HCT116 (cell line): Measurements from ENCODE around the gene MCF2L. TPM values are rescaled to one million over a fixed set of nuclear protein-coding genes. Genes with fewer than 3 reads are reported as not detected.

Experiments
- ATAC-seq: fragments of 200-7000 bp; cut with Tn5 transposase; 2 replicates; pipeline ENCODE4 v1.9.1; 2020; ENCODE audit warnings: mild to moderate bottlenecking, moderate library complexity
- BruUV-seq: library from RNA; stranded (reverse); fragments of 400-500 nt; replicated peaks from 2 replicates; lab custom pipeline; 2021; lab: Mats Ljungman, UMichigan
- CTCF ChIA-PET: fragments of 300-600 bp; sonication (Branson Sonifier 250); formaldehyde crosslinking; loops from one replicate; lab custom pipeline; 2021; ENCODE audit warnings: antibody characterized with exemption; lab: Charles Lee
- POLR2A ChIA-PET: fragments of 300-600, 350-600 bp; sonication (Branson Sonifier 250); formaldehyde crosslinking; loops from one replicate; lab custom pipeline; 2021; ENCODE audit warnings: antibody characterized with exemption; lab: Charles Lee
- RAD21 ChIA-PET, 2 experiments: fragments of 300-600 bp; sonication (Branson Sonifier 250); formaldehyde crosslinking; loops; one replicate each; lab custom pipeline; 2023; ENCODE audit warnings: low total read pairs in 2 of 2; ENCODE audit not compliant: uncharacterized antibody in 2 of 2, unreplicated experiment in 2 of 2, low non-redundant PET in 1 of 2; lab: Charles Lee
- DNase-seq: peaks from one replicate; pipeline ENCODE4 v3.0.0-alpha.2; 2010; ENCODE audit warnings: low read depth, low spot score
- H2AFZ ChIP-seq: fragments of 200-600 bp; shearing (Covaris generic), sonication (generic); 2 replicates; pipeline ENCODE4 v1.6.1; 2017; ENCODE audit warnings: low read depth, mixed run types, mixed read lengths, antibody characterized with exemption, low read length; ENCODE audit not compliant: poor library complexity, severe bottlenecking
- H3K27ac ChIP-seq: 2 replicates; pipeline ENCODE4 v1.5.1; 2012; ENCODE audit warnings: low read depth, low read length
- H3K27me3 ChIP-seq: fragments of 200-600 bp; sonication (generic); 2 replicates; pipeline ENCODE4 v1.6.1; 2016; ENCODE audit warnings: mixed run types, low read length, mixed read lengths; ENCODE audit not compliant: insufficient read depth
- H3K36me3 ChIP-seq, 2 experiments: fragments of 200-500 bp in 1 of 2; fragments of 200-600 bp in 1 of 2; sonication (Bioruptor generic) in 1 of 2; sonication (generic) in 1 of 2; 2 replicates each; pipeline versions ENCODE4 v1.5.1 to v1.6.1; 2014 to 2016; ENCODE audit warnings: low read length in 2 of 2, inconsistent platforms in 1 of 2, mixed read lengths in 1 of 2, mixed run types in 1 of 2; ENCODE audit not compliant: insufficient read depth in 2 of 2, control insufficient read depth in 1 of 2
- H3K4me1 ChIP-seq, 2 experiments: fragments of 200-600 bp in 1 of 2; sonication (generic) in 1 of 2; 2 replicates each; pipeline versions ENCODE4 v1.5.1 to v1.6.1; 2012 to 2017; ENCODE audit warnings: low read length in 2 of 2, inconsistent platforms in 1 of 2, mild to moderate bottlenecking in 1 of 2, mixed read lengths in 1 of 2, mixed run types in 1 of 2, moderate library complexity in 1 of 2; ENCODE audit not compliant: insufficient read depth in 2 of 2, control insufficient read depth in 1 of 2
- H3K4me2 ChIP-seq: fragments of 200-600 bp; sonication (generic); 2 replicates; pipeline ENCODE4 v1.6.1; 2017; ENCODE audit warnings: mixed run types, low read length, mixed read lengths
- H3K4me3 ChIP-seq, 2 experiments: fragments of 200-600 bp in 1 of 2; sonication (generic) in 1 of 2; replicated peaks in 1 of 2; 2 replicates each; pipeline ENCODE4 v1.5.1; 2011 to 2016; ENCODE audit warnings: low read length in 2 of 2, control low read depth in 1 of 2, low read depth in 1 of 2, mild to moderate bottlenecking in 1 of 2, mixed read lengths in 1 of 2, mixed run types in 1 of 2
- H3K79me2 ChIP-seq: fragments of 200-600 bp; sonication (generic); 2 replicates; pipeline ENCODE4 v1.6.1; 2017; ENCODE audit warnings: mild to moderate bottlenecking, mixed run types, low read length, moderate library complexity, mixed read lengths; ENCODE audit not compliant: insufficient read depth
- H3K9ac ChIP-seq: fragments of 200-600 bp; sonication (generic); 2 replicates; pipeline ENCODE4 v1.6.1; 2016; ENCODE audit warnings: low read length, mixed read lengths
- H3K9me2 ChIP-seq: fragments of 200-600 bp; sonication (generic), shearing (Covaris generic); 2 replicates; pipeline ENCODE4 v1.6.1; 2017; ENCODE audit warnings: mixed run types, mild to moderate bottlenecking, moderate library complexity; ENCODE audit not compliant: insufficient read depth
- H3K9me3 ChIP-seq, 2 experiments: fragments of 200-500 bp in 1 of 2; fragments of 200-600 bp in 1 of 2; sonication (Bioruptor generic) in 1 of 2; sonication (generic) in 1 of 2; 2 replicates each; pipeline ENCODE4 v1.6.1; 2014 to 2017; ENCODE audit warnings: low read length in 2 of 2, mixed read lengths in 2 of 2, inconsistent platforms in 1 of 2, low read depth in 1 of 2, mild to moderate bottlenecking in 1 of 2, mixed run types in 1 of 2, moderate library complexity in 1 of 2; ENCODE audit not compliant: control insufficient read depth in 1 of 2, insufficient read depth in 1 of 2
- H4K20me1 ChIP-seq: fragments of 200-600 bp; sonication (generic), shearing (Covaris generic); 2 replicates; pipeline ENCODE4 v1.6.1; 2017; ENCODE audit warnings: mixed run types, mild to moderate bottlenecking, moderate library complexity; ENCODE audit not compliant: insufficient read depth
- POLR2A ChIP-seq: IDR thresholded peaks from 2 replicates; pipeline ENCODE4 v1.7.0; 2011; ENCODE audit warnings: borderline replicate concordance; ENCODE audit not compliant: insufficient read depth, insufficient read length; ENCODE audit errors: extremely low read depth
- RAD21 ChIP-seq: IDR thresholded peaks from 2 replicates; pipeline ENCODE4 v1.6.1; 2012; ENCODE audit warnings: low read depth, mild to moderate bottlenecking
- SRF ChIP-seq: IDR thresholded peaks from 2 replicates; pipeline ENCODE4 v1.6.1; 2012; ENCODE audit warnings: low read depth
- ZBTB33 ChIP-seq: IDR thresholded peaks from 2 replicates; pipeline ENCODE4 v1.6.1; 2011; ENCODE audit warnings: mild to moderate bottlenecking, low read length, moderate library complexity; ENCODE audit not compliant: insufficient replicate concordance; ENCODE audit errors: extremely low read depth
- intact Hi-C: fragments of 100-400 bp; cut with micrococcal nuclease; formaldehyde crosslinking; loops from 2 replicates; pipeline ENCODE4 v1.10.0; 2022
- total RNA-seq: library from RNA; stranded (reverse); gene quantifications from one replicate; pipeline ENCODE4 v1.2.1, GENCODE V29; 2021; ENCODE audit not compliant: unreplicated experiment
- TF ChIP-seq, protein P1 (sequence below): IDR thresholded peaks from 2 replicates; pipeline ENCODE4 v1.6.1; 2012; ENCODE audit warnings: low read depth

MCF2L gene
- total RNA-seq, 1 experiment from 2014 or later = 19.3 TPM

GRCh38 chr13:113022391-113022744 lies 53.4 kb downstream of the MCF2L start (continued):
- TF ChIP-seq, protein P1, sequence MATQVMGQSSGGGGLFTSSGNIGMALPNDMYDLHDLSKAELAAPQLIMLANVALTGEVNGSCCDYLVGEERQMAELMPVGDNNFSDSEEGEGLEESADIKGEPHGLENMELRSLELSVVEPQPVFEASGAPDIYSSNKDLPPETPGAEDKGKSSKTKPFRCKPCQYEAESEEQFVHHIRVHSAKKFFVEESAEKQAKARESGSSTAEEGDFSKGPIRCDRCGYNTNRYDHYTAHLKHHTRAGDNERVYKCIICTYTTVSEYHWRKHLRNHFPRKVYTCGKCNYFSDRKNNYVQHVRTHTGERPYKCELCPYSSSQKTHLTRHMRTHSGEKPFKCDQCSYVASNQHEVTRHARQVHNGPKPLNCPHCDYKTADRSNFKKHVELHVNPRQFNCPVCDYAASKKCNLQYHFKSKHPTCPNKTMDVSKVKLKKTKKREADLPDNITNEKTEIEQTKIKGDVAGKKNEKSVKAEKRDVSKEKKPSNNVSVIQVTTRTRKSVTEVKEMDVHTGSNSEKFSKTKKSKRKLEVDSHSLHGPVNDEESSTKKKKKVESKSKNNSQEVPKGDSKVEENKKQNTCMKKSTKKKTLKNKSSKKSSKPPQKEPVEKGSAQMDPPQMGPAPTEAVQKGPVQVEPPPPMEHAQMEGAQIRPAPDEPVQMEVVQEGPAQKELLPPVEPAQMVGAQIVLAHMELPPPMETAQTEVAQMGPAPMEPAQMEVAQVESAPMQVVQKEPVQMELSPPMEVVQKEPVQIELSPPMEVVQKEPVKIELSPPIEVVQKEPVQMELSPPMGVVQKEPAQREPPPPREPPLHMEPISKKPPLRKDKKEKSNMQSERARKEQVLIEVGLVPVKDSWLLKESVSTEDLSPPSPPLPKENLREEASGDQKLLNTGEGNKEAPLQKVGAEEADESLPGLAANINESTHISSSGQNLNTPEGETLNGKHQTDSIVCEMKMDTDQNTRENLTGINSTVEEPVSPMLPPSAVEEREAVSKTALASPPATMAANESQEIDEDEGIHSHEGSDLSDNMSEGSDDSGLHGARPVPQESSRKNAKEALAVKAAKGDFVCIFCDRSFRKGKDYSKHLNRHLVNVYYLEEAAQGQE = no peak
- no peak for TF ChIP-seq RAD21

GRCh38 chr13:113022745-113023574 lies 53.9 kb downstream of the MCF2L start:
- Histone ChIP-seq H3K9ac (no peak overlapping the region), H3K4me3 (peak overlapping the region in 1 of 2 experiments; percentile 18; a peak in 1 of 4 replicates), H3K27me3 (no peaks in the 10 kb centered on the region), H3K9me2 (no peaks in the 10 kb centered on the region), H3K79me2 (no peaks in the 10 kb centered on the region), H2AFZ (no peak overlapping the region), H3K4me2 (peak overlapping the region; percentile 52), H4K20me1 (no peaks in the 10 kb centered on the region), H3K27ac (no peak overlapping the region), H3K4me1 (peaks cover 5 to 17% of the 10 kb centered on the region in 2 experiments), H3K36me3 (no peaks in the 10 kb centered on the region), H3K9me3 (no peaks in the 10 kb centered on the region)
- no peak for DNase-seq
- ChIA-PET CTCF (no interaction called here), POLR2A (no interaction called here), RAD21 (no interaction called here)
- intact Hi-C loops = no loop called here
- no TSS peak for BruUV-seq
- TF ChIP-seq SRF = no peak
- no peak for TF ChIP-seq POLR2A
- TF ChIP-seq ZBTB33 = no peak
- ATAC-seq = peak; percentile 79
